Measurements from ENCODE around the gene SEC61A2.

Gene SEC61A2

DNA sequence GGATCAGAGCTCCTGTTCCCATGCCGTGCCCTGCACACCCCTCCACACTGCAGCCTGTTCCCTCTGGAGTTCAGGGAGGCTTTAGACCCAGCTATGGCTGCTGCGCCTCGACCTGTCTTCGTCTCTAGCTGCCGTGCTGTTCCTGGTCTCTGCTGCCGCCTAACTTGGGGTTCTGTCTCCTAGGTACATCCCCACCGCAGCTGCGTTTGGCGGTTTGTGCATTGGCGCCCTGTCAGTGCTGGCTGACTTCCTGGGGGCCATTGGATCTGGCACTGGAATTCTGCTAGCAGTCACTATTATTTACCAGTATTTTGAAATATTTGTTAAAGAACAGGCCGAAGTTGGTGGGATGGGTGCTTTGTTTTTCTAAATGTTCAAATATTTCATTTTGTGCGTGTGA is 34.6 kb downstream of the SEC61A2 start:
- TF ChIP-seq, protein P1, sequence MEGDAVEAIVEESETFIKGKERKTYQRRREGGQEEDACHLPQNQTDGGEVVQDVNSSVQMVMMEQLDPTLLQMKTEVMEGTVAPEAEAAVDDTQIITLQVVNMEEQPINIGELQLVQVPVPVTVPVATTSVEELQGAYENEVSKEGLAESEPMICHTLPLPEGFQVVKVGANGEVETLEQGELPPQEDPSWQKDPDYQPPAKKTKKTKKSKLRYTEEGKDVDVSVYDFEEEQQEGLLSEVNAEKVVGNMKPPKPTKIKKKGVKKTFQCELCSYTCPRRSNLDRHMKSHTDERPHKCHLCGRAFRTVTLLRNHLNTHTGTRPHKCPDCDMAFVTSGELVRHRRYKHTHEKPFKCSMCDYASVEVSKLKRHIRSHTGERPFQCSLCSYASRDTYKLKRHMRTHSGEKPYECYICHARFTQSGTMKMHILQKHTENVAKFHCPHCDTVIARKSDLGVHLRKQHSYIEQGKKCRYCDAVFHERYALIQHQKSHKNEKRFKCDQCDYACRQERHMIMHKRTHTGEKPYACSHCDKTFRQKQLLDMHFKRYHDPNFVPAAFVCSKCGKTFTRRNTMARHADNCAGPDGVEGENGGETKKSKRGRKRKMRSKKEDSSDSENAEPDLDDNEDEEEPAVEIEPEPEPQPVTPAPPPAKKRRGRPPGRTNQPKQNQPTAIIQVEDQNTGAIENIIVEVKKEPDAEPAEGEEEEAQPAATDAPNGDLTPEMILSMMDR (IDR thresholded peaks at IDR 0.05) = no peak

DNA sequence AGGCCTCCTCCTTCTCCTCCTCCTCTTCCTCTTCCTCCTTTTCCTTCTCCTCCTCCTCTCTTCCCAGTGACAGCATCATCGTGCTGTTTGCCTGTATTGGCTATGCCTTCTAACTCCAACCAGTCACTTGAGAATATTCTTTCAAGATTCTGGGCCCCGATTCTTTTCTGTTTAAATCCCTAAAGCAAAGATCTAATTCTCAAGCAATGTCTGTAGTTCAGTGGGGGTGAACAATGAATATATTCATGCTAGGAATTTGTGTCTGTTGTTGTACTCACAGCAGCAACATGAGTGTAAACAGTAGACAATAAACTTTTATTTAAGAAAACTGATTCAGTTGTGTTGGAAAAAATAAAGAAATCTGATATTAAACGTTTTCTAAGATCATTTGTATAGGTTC is 35.6 kb downstream of the SEC61A2 start:
- TF ChIP-seq, protein P1 (IDR thresholded peaks at IDR 0.05) = no peak

DNA sequence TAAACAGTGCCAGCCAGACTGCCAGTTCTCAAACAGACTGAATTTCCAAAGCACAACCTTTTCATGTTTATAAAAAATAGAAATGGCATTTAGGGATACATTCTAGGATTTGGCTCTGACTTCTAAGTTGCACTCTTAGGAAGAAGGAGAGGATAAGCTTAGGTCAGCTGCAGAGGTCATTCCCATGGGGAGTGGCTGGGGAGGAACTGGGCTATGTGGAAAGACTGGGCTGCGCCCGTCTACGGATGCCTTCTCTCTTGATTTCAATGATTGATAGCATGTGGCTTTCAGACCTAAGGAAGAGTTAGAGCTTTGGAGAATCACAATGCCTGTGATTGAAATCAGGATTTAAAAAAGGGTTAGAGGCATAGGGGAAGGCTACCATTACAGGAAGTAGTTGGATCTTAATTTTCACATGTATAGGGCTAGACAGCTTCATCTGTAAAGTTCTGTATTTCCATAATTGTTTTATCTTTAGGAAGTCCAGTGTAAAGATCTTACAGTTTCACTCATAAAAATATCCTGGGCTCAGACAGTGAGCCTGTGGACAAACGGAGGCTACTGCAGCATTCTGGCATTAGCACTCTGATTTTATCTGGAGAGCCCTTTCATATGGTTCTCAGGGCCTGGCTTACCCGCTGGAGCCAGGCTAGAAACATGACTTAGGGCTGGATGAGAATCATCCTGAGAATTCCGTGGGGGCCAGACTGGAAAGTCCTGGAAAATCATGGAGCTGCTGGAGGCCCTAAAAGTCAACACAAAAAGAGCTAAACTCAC is 36.7 kb downstream of the SEC61A2 start:
- TF ChIP-seq, protein P1 (IDR thresholded peaks at IDR 0.05) = no peak

DNA sequence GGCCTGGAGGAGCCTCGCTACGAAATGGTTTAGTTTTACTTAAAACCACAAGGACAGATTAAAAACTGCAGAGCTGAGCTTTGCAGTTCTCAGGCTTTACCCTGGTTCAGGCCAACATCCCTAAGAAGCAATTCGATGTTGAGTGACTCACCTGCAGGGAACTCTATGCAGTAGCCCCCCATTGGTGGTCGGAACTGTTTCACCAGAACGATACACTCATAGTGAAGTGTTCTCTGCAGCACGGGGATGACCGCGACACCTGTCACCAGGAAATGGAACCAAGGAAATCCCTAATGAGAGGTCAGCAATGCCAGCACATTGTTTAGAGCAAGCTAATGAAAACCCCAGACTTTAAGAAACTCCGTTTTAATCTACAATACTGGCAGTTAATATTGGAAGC is 48.2 kb downstream of the SEC61A2 start:
- TF ChIP-seq, protein P1 (IDR thresholded peaks at IDR 0.05) = no peak

DNA sequence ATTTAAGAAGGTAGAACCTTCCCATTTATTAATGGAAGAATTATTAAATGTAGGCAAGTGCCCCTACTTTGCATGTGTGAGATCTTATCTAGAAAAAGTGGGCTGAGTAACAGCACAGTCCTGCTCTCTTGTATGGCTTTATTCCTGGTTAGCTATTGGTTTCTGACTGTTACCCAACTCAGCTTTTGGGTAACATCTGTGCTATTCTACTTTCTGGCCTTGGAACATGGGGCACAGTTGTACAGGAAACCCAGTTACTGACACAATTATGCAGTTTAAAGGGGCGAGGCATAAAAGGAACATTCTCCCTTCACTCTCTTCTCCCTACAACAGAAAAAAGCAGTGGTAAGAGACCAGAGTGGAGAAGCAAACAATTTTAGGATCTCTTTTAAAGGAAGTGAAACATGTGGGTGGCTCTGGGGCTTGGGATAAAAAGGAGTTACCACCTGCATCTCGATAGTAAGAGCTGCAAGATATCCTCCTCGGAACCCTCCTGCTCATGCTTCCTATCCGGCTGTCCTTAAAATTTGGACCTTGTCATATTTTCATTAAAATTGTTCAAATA is 50.2 kb downstream of the SEC61A2 start:
- TF ChIP-seq, protein P1 (IDR thresholded peaks at IDR 0.05) = no peak

DNA sequence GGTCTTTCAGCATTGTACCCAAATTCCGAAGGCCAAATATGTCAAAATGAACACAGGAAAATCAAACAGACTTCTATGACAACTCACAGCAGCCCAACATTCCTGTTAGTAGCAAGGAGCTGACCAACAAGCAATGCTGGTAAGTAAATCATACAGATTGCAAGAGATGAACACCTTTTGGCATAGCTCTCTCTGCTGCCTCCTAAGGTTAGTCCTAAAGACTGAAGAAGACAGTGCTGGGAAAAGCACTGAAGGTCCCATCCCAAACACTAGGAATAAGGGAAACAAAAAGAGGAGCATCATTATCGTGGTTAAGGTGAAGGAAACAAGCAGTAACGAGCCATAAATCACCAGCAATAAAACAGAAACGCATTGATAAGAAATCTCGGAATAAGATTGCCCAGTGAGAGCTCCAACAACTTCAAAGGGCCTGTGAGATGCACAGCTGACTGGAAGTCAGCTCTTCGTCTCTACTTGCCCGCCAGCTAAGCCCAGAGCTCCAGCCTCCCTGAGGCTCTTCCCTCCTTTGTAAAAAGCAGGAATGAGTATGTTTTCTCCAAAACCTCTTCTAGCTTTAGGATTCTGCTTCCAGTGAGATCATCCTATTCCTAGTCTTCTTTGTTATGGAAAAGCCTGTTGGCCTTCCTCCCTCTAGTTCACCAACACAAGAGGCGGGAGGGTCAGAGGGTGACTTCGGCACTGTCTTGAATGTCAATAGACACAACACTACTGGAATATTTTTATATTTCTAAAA is 50.9 kb downstream of the SEC61A2 start:
- TF ChIP-seq, protein P1 (IDR thresholded peaks at IDR 0.05) = no peak

DNA sequence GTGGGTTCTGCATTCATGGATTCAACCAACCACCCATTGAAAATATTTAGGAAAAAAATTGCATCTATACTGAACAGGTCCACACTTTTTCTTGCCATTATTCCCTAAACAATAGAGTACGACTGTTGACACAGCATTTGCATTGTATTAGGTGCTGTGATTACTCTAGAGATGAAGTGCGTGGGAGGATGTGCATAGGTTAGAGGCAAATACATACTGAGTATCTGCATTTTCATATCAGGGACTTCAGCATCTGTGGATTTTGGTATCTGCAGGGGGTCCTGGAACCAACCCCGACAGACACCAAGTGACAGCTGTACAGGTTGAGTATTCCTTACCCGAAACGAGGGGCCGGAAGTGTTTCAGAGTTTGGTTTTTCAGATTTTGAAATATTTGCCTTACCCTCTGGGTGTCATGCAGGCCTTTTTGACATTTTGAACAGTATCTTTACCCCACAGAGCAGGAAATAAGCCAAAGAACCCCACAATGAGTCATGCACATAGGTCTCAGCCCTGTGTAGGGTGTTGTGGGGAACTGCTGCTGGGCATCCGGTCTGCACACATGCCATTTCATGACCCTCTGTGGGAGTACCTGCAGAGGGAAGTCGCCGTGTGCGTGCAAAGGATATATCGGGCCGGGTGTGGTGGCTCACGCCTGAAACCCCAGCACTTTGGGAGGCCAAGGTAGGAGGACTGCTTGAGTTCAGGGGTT is 51.7 kb downstream of the SEC61A2 start:
- TF ChIP-seq, protein P1 (IDR thresholded peaks at IDR 0.05) = no peak
